Esophagus muscularis mucosa (tissue), 3 donors: ENCODE data around the gene MSL2.

Experiments
- CTCF ChIP-seq, 3 experiments: fragments of 200-600 bp in 2 of 3; fragments of 450-650 bp in 1 of 3; sonication (generic) in 2 of 3; IDR thresholded peaks; one replicate each; pipeline ENCODE4 v1.5.1; 2017 to 2019; ENCODE audit warnings: antibody characterized with exemption in 3 of 3, mild to moderate bottlenecking in 2 of 3, moderate library complexity in 1 of 3
- EP300 ChIP-seq: sonication (generic); formaldehyde crosslinking; IDR thresholded peaks from one replicate; pipeline ENCODE4 v1.6.1; 2017; ENCODE audit warnings: antibody characterized with exemption

- TF ChIP-seq EP300 (no peak), CTCF (IDR thresholded peaks at IDR 0.05) (no peak)
These were observed 9.3 kb downstream of the MSL2 start for GRCh38 chr3:136186846-136187245.
